Measurements from ENCODE around the gene FAM219A.

Gene FAM219A

DNA sequence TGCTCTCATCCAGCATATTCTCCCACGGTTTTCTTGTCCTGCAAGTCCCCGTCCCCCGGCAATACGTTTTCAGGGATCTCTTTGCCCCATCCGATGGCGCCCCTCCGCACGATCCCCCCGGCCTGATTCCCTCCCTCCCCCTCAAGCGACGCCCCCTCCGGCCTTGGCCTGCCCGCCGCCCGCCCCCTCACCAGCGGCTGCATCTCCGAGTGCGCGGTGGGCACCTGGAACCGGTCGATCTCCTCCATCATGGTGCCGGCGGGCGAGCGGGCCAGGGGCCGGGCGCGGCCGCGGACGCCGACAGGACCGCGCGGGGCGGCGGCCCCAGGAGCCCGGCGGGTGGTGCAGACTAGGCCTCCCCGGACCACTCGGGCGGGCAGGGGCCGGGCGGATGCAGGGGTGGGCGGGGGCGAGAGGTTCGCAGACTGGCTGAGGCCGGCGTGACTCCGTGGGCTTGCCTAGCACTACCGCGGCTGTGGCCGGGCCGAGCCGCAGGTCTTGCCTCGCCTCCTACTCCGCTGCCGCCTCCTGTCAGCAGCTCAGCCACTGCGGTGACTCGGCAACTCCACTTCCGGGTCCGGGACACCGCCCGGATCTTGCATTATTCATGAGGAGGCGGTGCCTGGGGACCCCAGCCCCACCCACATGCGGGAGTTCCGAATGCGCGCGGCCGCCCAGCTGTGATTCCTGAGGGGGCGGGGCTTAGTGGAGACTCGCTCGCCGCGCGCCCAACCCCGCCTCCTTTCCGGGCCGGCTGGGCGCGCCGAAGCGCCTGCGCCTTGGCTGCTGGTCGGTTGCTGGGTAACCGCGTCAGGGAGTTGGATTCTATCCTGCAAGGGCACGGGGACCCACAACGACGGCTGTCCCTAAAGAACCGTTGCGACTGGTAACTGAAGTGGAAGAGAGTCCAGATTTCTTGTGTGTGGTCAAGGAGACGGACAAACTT, at the start of gene FAM219A, which contains the start of gene DNAI1:
TSS of gene FAM219A (minus strand) at position 558 of the 946 bp plus-strand sequence. CDS start at position 251, 307 bp downstream.
TSS of gene DNAI1 (plus strand) at position 793 of the 946 bp plus-strand sequence. CDS start 201 bp downstream, outside the sequence.
- DNase-seq (ENCODE audit: low read depth in 2 of 3, low spot score in 1 of 3) = peak; percentile 98 to 99 (median 98)

GRCh38 chr9:34507966-34508365, 49.6 kb upstream of the FAM219A start:
- no peak for DNase-seq (ENCODE audit: low read depth in 2 of 3, low spot score in 1 of 3)

GRCh38 chr9:34507556-34507955, 49.2 kb upstream of the FAM219A start:
- no peak for DNase-seq (ENCODE audit: low read depth in 2 of 3, low spot score in 1 of 3)

DNA sequence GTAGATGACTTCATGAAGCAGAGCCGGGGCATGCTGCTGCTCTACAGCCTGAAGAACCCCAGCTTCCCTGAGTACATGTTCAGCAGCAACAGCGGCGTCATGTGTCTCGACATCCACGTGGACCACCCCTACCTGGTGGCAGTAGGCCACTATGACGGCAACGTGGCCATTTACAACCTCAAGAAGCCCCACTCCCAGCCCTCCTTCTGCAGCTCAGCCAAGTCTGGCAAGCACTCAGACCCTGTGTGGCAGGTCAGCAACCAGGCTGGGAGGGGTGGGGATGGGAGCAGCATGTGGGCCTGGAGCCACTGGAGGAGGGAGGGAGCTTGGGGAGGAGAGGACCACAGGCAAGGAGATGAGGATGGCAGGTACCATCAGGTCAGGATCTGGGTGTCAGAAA, 48.3 kb upstream of the FAM219A start:
- no peak for DNase-seq (ENCODE audit: low read depth in 2 of 3, low spot score in 1 of 3)

- DNase-seq (ENCODE audit: low read depth in 2 of 3, low spot score in 1 of 3) = no peak
Observed at GRCh38 chr9:34505370-34506120, 47.2 kb upstream of the FAM219A start.

- DNase-seq (ENCODE audit: low read depth in 2 of 3, low spot score in 1 of 3) = no peak
Observed at GRCh38 chr9:34503406-34503805, 45.0 kb upstream of the FAM219A start.

DNA sequence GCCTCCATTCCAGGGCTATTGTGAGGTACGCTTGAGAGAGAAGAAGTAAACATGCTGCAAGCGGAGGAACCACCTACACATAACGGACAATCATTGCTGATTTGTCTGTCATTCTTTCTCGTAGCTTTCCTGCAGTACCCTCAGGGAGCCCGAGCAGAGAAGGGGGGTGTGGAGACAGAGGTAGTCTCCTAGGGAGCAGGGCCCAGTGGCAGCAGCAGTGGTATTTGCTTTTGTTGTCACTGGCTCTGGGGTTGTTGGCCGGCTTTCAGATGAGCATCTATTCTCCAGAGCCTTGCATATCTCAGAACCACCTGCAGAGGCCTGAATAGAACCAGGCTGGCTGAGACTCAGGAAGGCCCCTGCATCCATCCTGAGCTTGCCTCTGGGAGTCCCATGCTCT, 44.5 kb upstream of the FAM219A start:
- no peak for DNase-seq (ENCODE audit: low read depth in 2 of 3, low spot score in 1 of 3)

DNA sequence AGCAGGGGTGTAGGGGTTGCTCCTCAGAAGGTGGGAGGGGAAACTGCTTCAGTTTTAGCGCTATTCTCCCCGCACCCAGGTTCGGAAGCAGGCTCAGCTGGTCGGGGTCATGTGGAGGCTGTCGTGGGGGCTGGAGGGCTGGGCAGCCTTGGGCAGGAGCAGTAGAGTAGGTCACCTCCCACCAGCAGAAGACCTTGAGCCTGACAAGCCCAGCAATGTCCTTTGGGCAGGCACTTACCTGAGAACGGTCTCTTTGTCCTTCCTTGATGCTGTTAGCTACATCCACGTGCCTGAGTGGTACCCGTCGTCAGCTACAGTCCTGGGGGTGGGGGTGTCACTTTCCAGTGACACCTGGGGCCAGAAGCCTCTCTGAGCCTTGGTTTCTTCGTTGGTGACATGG, 44.1 kb upstream of the FAM219A start:
- no peak for DNase-seq (ENCODE audit: low read depth in 2 of 3, low spot score in 1 of 3)

DNA sequence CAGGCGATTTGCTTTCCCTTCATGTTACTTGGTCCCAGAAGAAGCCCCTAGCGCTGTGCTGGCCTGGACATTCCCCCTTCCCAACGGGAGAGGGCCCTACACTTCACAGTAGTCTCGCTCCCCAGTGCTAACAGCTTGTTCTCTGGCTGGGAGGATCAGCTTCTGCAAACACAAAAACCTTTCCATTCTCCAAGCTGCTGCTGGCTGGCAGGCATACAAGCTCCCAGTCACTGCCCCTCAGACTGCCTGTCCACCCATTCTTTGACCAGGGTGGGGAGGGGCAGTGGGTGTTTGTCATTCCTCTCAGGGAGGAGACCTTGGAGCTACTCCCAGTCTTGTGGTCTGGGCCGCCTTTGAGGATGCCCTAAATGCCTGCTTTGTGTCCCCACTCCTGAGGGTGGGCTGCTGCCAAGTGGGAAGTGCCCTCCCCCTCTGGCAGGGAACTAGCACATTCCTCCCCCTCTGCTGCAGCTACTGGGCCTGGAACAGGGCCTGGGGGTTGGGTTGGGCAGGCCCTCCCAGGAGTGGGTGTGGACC, 43.6 kb upstream of the FAM219A start:
- no peak for DNase-seq (ENCODE audit: low read depth in 2 of 3, low spot score in 1 of 3)

GRCh38 chr9:34501372-34501771, 43.0 kb upstream of the FAM219A start:
- DNase-seq (ENCODE audit: low read depth in 2 of 3, low spot score in 1 of 3) = no peak

- peak; percentile 67 to 93 (median 69) for DNase-seq (ENCODE audit: low read depth in 2 of 3, low spot score in 1 of 3)
Observed at GRCh38 chr9:34500623-34501267, 42.4 kb upstream of the FAM219A start.

DNA sequence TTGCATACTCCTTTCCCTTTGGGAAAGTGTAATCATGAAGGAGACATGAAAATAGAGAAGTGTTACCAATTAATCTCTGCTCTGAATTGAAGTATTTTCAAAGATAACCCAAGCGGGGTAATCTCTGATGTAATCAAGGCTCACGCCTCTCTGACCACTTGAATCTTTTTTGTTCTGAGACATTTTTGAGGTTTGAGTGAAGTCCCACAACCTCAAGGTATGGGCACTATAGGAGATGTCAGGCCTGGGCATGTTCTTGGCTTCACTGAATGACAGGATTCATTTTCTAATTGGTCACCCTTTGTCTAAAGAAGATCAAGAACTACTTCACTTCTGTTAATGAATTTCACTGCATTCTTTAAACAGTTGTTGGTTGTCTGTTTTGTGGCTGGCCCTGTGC, 40.7 kb upstream of the FAM219A start:
- no peak for DNase-seq (ENCODE audit: low read depth in 2 of 3, low spot score in 1 of 3)

DNA sequence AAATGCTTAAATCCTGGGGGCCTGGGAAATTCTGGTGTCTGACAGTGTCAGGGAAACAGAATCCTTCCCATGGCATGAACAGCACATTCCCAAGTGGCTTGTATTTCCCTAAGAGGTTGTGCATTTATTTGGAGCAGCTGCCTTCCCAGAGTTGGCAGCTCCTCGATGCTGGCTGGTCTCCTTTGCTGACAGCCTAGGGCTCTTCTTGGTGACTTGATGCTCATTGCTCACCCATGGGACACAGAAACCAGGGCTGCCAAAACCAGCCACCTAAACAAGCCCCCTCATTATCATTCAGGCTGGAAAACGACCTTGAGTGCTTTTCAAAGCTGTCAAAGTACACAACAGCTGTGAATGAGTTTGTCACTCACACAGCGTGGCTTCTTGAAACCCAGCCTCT, 40.2 kb upstream of the FAM219A start:
- no peak for DNase-seq (ENCODE audit: low read depth in 2 of 3, low spot score in 1 of 3)

DNA sequence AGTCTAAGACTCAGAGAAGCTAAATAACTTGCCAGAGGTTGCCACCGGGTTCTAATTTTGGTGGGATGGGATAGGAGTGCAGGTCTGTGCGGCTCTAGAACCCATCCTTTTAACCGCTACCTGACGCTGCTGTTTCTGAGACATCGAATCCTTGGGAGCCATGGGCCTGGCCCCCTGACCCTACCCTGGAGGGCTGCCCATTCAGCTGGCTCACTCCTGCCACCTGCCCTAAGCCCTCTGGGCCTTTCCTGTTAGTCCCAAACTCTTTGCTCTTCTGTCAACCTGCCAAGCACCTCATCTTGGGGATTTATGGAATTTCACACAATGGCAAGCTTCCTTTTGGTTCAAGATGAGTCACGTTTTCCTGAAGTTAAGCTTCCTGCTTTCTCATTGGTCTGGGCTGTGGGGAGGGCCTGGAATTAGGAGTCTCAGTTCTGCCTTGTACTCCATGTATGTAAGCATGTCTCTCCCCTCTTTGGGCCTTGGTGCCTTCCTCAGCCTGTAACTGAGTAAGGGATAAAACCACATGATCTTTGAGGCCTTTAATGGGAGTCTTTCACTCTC, 37.9 kb upstream of the FAM219A start:
- DNase-seq (ENCODE audit: low read depth in 2 of 3, low spot score in 1 of 3) = no peak

DNA sequence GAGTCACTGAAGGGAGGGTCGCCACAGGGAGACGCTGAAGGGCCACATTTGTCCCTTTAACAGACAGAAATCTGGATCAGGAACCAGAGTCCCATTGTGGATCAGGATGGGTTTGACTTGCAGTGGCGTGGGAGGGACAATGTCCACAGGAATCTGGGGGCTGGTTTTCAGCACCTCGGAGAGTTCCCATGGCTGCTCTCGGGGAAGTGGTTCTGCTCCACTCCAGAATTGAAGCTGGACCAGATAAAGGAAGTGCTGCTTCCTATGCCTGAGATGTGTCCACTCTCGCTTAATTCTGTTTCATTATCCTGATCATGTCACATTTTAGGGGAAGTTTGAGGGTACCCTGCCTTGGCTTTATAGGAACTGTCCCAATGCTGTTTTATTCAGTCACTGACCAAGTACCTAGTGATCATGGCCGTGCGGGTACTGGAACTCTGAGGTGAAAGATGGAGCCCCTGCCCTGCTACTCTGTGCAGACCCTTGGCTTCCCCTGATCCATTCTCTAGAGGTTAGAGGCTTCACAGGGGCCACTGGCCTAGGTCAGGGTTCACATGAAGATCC, 35.7 kb upstream of the FAM219A start:
- DNase-seq (ENCODE audit: low read depth in 2 of 3, low spot score in 1 of 3) = peak in 1 of 3 donors; percentile 9

DNA sequence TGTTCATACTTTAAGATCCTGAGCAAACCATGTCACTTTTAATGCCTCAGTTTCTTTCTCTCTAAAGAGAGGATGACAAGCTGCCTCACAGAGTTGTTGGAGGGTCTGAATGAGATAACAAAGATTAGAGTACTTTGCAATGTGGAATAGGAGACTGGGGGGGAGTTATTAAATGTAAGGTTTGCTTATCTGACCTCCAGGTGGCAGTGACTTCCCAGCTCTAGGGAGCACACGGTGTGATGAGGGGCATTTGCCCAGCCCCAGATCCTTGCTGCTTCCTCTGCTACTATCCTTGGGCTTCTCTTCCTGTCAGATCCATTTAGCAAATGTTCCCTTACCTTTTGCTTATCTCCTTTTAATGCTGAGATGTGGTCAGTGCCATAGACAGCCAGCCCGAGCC, 33.7 kb upstream of the FAM219A start:
- DNase-seq (ENCODE audit: low read depth in 2 of 3, low spot score in 1 of 3) = no peak

DNA sequence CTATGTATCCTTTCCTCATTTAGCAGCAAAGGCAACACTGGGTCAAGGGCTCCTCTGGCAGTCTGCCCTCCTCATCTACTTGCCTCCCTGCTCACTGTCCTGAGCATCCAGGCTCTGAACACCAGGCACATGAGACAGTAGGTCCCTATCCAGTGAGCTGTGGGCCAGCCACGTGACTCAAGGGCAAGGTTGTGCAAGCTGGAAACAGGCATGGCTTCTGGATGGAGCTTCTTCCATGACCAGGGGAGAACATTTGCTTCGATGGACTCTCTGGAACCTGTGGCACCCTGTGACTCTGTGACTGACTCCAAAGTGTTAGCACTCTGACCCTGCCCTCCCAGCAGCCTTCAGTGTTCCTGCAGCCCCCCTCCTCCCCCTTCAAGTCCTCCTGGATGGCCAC, 33.2 kb upstream of the FAM219A start:
- DNase-seq (ENCODE audit: low read depth in 2 of 3, low spot score in 1 of 3) = no peak

- DNase-seq (ENCODE audit: low read depth in 2 of 3, low spot score in 1 of 3) = no peak
Observed at GRCh38 chr9:34490760-34491159, 32.4 kb upstream of the FAM219A start.

GRCh38 chr9:34490360-34490759, 32.0 kb upstream of the FAM219A start:
- DNase-seq (ENCODE audit: low read depth in 2 of 3, low spot score in 1 of 3) = no peak

GRCh38 chr9:34486572-34486971, 28.2 kb upstream of the FAM219A start:
- no peak for DNase-seq (ENCODE audit: low read depth in 2 of 3, low spot score in 1 of 3)

DNA sequence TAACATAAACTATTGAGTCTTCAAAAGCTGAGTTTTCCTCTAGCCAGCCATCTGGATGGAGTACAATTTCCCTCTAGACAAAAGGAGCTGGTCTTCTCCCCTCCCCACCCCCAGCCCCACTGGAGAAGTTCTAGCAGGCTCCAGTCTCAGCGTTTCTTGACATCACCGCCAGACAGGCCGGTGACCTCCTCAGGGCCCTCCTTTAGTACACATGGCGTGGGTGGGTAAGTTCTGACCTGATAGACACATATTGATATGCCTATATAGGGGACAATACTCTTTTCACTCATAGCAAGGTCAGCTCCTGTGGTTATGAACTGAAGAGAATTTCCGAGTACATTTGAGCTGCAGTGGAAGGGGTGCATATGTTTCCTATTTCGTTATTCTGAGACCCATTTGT, 27.5 kb upstream of the FAM219A start:
- no peak for DNase-seq (ENCODE audit: low read depth in 2 of 3, low spot score in 1 of 3)

Data from stimulated activated CD4-positive, alpha-beta T cell treated with anti-CD3 and anti-CD28 coated beads, Interleukin-12 subunit alpha, Interleukin-12 subunit beta, amount 100 ng/mL, for 48 hours (primary cell).